Measurements from ENCODE around the gene ASAH2B.
A peak's percentile ranks its signal among the peaks of the same experiment; 100 is the strongest.

Gene ASAH2B

DNA sequence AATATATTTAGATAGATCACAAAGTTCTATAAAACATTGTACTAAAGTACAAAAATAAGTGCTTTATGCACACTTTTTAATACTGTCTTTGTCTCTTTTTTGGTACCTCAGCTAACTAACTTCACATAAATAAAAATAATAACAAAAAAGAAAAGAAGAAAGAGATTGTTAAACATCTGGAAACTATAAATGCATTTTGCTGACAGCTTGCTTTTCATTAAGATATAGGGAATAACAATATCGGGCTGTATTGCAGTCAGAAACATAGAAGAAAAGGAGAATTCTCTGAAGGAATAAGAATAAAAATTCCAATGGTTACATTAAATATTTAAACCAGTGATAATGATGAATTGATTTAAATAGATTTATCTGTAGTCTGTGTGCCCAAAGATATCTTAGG lies 59.9 kb downstream of the ASAH2B start:
- DNase-seq = no peak

DNA sequence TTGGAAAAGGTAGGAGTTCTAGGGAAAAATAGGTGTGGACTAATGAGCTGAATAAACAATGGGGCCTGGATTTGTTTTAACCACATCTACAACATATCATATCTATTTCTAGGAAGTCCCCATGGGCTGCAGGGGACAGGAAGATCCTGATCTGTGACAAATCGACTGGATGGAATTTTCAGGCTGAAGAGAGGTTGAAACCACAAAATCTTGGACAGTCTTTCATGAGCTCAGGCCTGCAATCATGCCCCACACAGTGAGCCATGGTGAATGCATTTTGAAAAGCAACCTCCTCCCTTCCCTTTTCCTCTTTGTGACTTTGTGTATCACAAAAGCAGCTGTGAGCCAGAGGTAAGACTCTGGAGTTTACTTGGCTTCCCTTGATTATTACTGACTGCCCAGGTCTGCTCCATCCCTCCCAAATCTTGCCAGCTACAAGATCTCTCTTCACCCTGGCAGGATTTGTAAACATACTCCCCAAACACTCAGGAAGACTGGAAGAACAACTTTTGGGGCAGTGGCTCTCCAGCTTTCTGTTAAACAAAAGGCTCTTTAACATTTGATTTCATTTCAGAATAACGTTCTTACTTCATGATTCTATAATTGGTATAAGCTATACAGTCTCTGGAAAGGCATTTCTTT lies 66.4 kb downstream of the ASAH2B start:
- DNase-seq = no peak

DNA sequence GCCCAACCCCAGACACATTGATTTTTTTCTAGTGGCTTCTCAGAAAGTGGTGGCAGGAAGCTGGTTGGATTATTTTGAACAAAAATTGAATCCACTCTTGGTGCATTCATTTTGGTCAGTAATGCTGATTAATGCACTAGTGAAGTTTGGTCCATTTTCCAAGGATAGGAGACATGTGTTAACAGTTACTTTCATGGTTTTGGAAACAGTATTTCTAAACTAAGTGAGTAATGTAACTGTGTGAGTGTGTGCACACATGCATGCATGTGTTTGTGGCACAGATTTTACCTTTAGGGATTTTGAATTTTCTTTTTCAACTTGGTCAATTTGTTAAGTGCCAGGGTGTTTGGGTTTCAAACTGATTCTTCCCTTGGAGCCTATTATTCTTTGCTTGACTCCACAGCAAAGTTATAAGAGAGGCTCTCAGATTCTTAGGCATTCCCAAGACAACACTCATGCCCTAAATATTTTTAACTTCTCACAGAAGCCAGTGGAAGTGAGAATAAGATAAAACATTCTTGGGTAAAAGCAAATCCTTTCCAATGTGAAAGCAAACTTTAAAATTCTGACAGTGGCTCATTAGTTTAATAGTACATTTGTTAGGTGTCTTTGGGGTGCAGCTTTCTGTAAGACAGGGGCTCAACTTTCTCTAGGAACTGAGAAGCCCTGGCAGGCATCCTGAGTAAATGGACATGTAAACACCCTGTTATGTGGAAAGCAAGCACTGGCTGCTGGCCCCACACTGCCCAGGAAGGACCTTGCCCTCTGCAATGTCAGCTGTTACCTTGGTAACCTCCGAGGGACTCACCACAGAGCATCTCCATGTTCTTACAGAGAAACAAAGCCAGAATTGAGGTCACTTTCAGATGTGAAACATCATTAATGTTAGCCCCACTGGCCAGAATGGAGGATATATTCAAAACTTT lies 68.4 kb downstream of the ASAH2B start:
- DNase-seq = peak; percentile 59
